Erythroblast (primary cell): Measurements from ENCODE around the gene TESK2.
A peak's percentile ranks its signal among the peaks of the same experiment; 100 is the strongest.

Experiments used
- DNase-seq, 2 experiments: peaks; one replicate each; lab custom pipeline; 2025; lab: John Stamatoyannopoulos, UW
- GATA1 ChIP-seq: IDR thresholded peaks from 2 replicates; pipeline ENCODE4 v1.6.1; 2011; ENCODE audit warnings: low read depth, mild to moderate bottlenecking, control low read depth, low read length, moderate library complexity
- POLR2A ChIP-seq: IDR thresholded peaks from 2 replicates; pipeline ENCODE4 v1.6.1; 2011; ENCODE audit warnings: mild to moderate bottlenecking, low read length

TESK2 gene

DNA sequence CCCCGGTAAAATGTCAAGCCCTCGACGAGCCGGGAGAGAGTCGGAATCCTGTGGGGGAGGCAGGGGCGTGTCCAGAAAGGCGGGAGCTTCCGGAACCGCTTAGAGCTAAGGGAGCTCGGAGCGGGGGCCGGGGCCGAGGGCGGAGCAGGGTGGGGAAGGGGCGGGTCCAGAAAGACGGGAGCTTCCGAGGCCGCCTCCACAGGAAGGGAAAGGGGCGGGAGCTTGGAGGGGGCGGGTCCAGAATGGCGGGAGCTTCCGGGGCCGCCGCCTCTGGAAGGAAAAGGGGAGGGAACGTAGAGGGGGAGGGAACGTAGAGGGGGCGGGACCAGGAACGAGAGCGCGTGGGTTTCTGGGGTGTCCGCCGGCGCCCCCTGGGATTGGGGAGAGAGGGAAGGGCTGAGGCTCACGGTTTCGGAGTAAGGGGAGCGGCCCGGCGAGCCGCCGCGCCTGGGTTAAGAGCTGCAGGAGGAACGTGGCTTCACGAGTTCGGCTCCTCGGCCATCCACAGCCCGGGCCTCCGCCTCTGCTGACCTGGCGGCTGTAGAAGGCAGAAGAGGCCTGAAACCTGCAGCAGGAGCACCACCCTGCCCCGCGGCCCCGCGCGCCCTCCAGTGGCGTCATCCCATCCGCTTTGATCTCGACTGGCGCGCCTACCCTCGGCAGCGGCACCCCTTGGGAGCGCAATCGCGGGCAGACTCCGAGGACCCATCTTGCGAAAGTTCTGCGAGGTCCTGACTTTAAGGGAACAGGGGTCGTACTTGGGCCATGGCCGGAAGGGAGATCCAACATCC lies 187.2 kb downstream of the TESK2 start:
- TF ChIP-seq POLR2A (peak; percentile 76), GATA1 (no peak)
- DNase-seq, result peak; percentile 99

DNA sequence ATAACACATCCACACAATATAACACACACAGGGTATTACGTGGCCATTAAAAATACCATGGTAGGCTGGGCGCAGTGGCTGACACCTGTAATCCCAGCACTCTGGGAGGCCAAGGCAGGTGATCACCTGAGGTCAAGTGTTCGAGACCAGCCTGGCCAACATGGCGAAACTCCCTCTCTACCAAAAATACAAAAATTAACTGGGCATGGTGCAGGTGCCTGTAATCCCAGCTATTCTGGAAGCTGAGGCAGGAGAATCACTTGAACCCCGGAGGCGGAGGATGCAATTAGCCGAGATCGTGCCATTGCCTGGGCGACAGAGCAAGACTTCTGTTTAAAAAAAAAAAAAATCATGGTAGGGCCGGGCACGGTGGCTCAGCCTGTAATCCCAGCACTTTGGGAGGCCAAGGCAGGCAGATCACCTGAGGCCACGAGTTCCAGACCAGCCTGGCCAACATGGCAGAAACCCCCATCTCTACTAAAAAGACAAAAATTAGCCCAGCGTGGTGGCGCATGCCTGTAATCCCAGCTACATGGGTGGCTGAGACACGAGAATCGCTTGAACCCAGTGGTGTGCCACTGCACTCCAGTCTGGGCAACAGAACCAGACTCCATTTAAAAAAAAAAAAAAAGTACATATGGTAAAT lies 188.3 kb downstream of the TESK2 start:
- no peak for DNase-seq

DNA sequence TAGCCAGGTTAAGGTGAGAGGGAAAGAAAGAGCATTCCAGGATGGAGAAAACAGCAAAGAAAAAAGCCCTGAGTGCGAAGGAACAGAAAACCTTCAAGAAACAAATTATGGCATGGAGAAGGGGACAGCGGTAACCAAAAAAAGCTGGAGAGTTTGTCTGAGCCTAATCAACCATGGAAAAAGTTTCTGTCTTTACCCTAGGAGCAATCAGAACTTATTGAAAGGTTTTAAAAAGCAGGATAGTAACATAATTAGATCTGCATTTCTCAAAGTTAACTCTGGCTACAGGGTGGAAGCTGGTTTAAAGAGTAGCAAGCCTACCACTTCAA lies 190.3 kb downstream of the TESK2 start:
- TF ChIP-seq GATA1 (no peak), POLR2A (no peak)
- no peak for DNase-seq

More for the DNA sequence above, 188.3 kb downstream of the TESK2 start:
- no peak for TF ChIP-seq POLR2A
- no peak for TF ChIP-seq GATA1

DNA sequence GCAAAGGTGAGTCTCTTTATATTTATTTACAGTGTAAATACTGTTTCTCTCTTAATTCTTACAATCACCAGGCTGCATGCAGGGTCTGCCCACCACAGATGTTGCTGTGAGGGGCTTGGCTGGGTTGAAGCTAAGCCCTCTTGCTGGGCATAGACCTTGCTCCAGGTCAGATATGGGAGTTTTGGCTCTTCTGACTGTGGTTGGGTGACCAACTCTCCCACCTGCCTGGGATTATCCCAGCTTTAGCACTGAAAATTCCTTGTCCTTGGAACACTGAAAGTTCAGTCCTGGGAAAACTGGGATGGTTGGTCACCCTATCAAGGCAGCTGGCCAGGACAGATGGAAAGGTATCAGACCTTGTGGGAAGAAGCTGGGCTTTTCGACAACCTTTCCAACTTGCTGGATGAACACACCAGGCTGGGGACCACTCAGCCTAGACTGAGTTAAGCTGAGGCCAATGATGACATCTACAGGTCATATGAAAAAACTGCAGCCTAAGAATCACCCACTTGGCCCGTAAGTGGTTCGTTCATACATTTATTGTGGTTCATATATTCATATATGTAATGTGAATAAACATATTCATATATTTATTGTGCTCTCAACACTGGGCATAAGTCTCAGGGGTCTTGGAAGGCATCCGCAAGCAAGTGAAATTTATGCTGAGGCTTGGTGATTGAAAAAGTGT lies 190.8 kb downstream of the TESK2 start:
- no peak for TF ChIP-seq POLR2A
- no peak for TF ChIP-seq GATA1
- peak; percentile 79 to 85 for DNase-seq

DNA sequence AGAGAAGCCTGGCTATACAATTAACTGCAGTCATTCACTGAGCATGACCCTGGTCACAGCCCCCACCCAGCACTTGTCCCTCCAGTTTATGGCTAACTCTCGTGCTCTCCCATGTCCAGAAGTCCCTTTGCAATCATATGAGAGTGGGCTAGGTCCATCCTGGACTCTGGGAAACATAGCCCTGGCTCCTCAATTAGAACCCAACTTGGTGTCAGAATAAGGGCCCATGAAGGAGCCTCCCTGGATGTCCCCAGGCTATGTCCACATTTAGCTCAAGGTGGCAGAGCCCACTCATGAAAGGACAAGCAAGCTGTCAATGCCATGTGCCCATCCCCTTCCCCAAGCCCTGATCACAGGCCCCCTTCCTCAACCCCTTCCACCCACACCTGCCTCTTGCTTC lies 191.7 kb downstream of the TESK2 start:
- TF ChIP-seq GATA1 (no peak), POLR2A (no peak)
- no peak for DNase-seq

GRCh38 chr1:45297666-45298356 lies 193.2 kb downstream of the TESK2 start:
- peak; percentile 25 to 39 for DNase-seq
- TF ChIP-seq GATA1 (no peak), POLR2A (no peak)
